WTC11 (cell line): Measurements from ENCODE around the gene DENND11. TPM values are rescaled to one million over a fixed set of nuclear protein-coding genes. Genes with fewer than 3 reads are reported as not detected.

ENCODE experiments used
- ATAC-seq: fragments of 200-7000 bp; cut with Tn5 transposase; 2 replicates; pipeline ENCODE4 v1.10.0; 2021; ENCODE audit warnings: mild to moderate bottlenecking, moderate library complexity
- Bru-seq: library from RNA; stranded (reverse); fragments of 400-500 nt; gene quantifications from one replicate; lab custom pipeline; 2021; lab: Mats Ljungman, UMichigan
- CTCF ChIA-PET: fragments of 300-600 bp; sonication (Branson Sonifier 250); formaldehyde crosslinking; loops from one replicate; lab custom pipeline; 2021; ENCODE audit warnings: antibody characterized with exemption; lab: Charles Lee
- POLR2A ChIA-PET: fragments of 350-600 bp; sonication (Branson Sonifier 250); formaldehyde crosslinking; loops from one replicate; lab custom pipeline; 2021; ENCODE audit warnings: antibody characterized with exemption; lab: Charles Lee
- DNase-seq: peaks from one replicate; pipeline ENCODE4 v3.0.0; 2021; ENCODE audit warnings: low spot score
- H3K27ac Mint-ChIP-seq: 2 replicates; pipeline ENCODE4 v1.8.0; 2021; ENCODE audit warnings: mixed read lengths
- H3K27me3 Mint-ChIP-seq: 2 replicates; pipeline ENCODE4 v1.8.0; 2021; ENCODE audit warnings: low read depth, mild to moderate bottlenecking, moderate library complexity, mixed read lengths
- H3K36me3 Mint-ChIP-seq: 2 replicates; pipeline ENCODE4 v1.8.0; 2021; ENCODE audit warnings: mixed read lengths
- H3K4me1 Mint-ChIP-seq: 2 replicates; pipeline ENCODE4 v1.8.0; 2022; ENCODE audit warnings: mixed read lengths
- H3K4me3 Mint-ChIP-seq: 2 replicates; pipeline ENCODE4 v1.8.0; 2021; ENCODE audit warnings: mild to moderate bottlenecking, moderate library complexity, mixed read lengths
- H3K9me3 Mint-ChIP-seq: 2 replicates; pipeline ENCODE4 v1.8.0; 2021; ENCODE audit warnings: mixed read lengths
- CREM ChIP-seq: sonication (generic); formaldehyde crosslinking; IDR thresholded peaks from 2 replicates; pipeline ENCODE4 v1.8.1; 2022; ENCODE audit warnings: mild to moderate bottlenecking, missing genetic modification reagents, moderate library complexity
- ETV6 ChIP-seq: sonication (generic); formaldehyde crosslinking; IDR thresholded peaks from 2 replicates; pipeline ENCODE4 v1.8.1; 2022; ENCODE audit warnings: mild to moderate bottlenecking, missing genetic modification reagents
- GABPB1 ChIP-seq: sonication (generic); formaldehyde crosslinking; IDR thresholded peaks from 2 replicates; pipeline ENCODE4 v1.8.1; 2023; ENCODE audit warnings: mild to moderate bottlenecking, missing genetic modification reagents
- HMGXB4 ChIP-seq: sonication (generic); formaldehyde crosslinking; IDR thresholded peaks from 2 replicates; pipeline ENCODE4 v1.8.1; 2023; ENCODE audit warnings: mild to moderate bottlenecking, moderate library complexity, missing genetic modification reagents
- JUN ChIP-seq: sonication (generic); formaldehyde crosslinking; IDR thresholded peaks from 2 replicates; pipeline ENCODE4 v1.8.0; 2023; ENCODE audit warnings: mild to moderate bottlenecking, missing genetic modification reagents
- MAX ChIP-seq: sonication (generic); formaldehyde crosslinking; IDR thresholded peaks from 2 replicates; pipeline ENCODE4 v1.8.0; 2022; ENCODE audit warnings: mild to moderate bottlenecking, missing genetic modification reagents
- NFATC4 ChIP-seq: fragments of 250-450 bp; sonication (Bioruptor Pico); IDR thresholded peaks from 2 replicates; pipeline ENCODE4 v1.9.0; 2021; ENCODE audit warnings: mild to moderate bottlenecking
- RELA ChIP-seq: sonication (generic); formaldehyde crosslinking; IDR thresholded peaks from 2 replicates; pipeline ENCODE4 v1.8.1; 2022; ENCODE audit warnings: missing genetic modification reagents, mild to moderate bottlenecking, borderline replicate concordance
- SMAD4 ChIP-seq: sonication (generic); formaldehyde crosslinking; IDR thresholded peaks from 2 replicates; pipeline ENCODE4 v1.8.0; 2022; ENCODE audit warnings: mild to moderate bottlenecking, missing genetic modification reagents
- ZBTB21 ChIP-seq: sonication (generic); formaldehyde crosslinking; IDR thresholded peaks from 2 replicates; pipeline ENCODE4 v1.8.1; 2023; ENCODE audit warnings: mild to moderate bottlenecking, missing genetic modification reagents, borderline replicate concordance
- ZNF138 ChIP-seq: sonication (generic); formaldehyde crosslinking; conservative IDR thresholded peaks from 2 replicates; pipeline ENCODE4 v1.8.1; 2022; ENCODE audit warnings: mild to moderate bottlenecking, moderate library complexity, missing genetic modification reagents
- ZNF232 ChIP-seq: sonication (generic); formaldehyde crosslinking; IDR thresholded peaks from 2 replicates; pipeline ENCODE4 v1.8.0; 2022; ENCODE audit warnings: mild to moderate bottlenecking, missing genetic modification reagents
- ZNF317 ChIP-seq: sonication (generic); formaldehyde crosslinking; IDR thresholded peaks from 2 replicates; pipeline ENCODE4 v1.8.1; 2023; ENCODE audit warnings: low read depth, mild to moderate bottlenecking, moderate library complexity, missing genetic modification reagents, borderline replicate concordance
- ZNF423 ChIP-seq: fragments of 250-450 bp; sonication (Bioruptor Pico); IDR thresholded peaks from 2 replicates; pipeline ENCODE4 v2.1.2; 2022; ENCODE audit warnings: mild to moderate bottlenecking, moderate library complexity
- ZNF425 ChIP-seq: fragments of 250-450 bp; sonication (Bioruptor Pico); conservative IDR thresholded peaks from 2 replicates; pipeline ENCODE4 v1.9.0; 2021; ENCODE audit warnings: mild to moderate bottlenecking
- ZSCAN18 ChIP-seq: fragments of 250-450 bp; sonication (Bioruptor Pico); IDR thresholded peaks from 2 replicates; pipeline ENCODE4 v2.1.2; 2022; ENCODE audit warnings: mild to moderate bottlenecking, moderate library complexity
- long read RNA-seq, 3 experiments: library from RNA in 1 of 3; library from capped mRNA in 1 of 3; library from polyadenylated mRNA in 1 of 3; unstranded in 2 of 3; stranded (forward) in 1 of 3; transcript quantifications; one replicate each; pipeline ENCODE4 v2.0.0, GENCODE V29; 2021
- total RNA-seq: library from RNA; stranded (reverse); gene quantifications from 3 replicates; pipeline ENCODE4 v1.2.3, GENCODE V29; 2021
- TF ChIP-seq, protein P1 (sequence below): sonication (generic); formaldehyde crosslinking; IDR thresholded peaks from 2 replicates; pipeline ENCODE4 v1.8.1; 2022; ENCODE audit warnings: mild to moderate bottlenecking, moderate library complexity, missing genetic modification reagents
- TF ChIP-seq, protein P2 (sequence below): sonication (generic); formaldehyde crosslinking; IDR thresholded peaks from 2 replicates; pipeline ENCODE4 v1.8.1; 2022; ENCODE audit warnings: missing genetic modification reagents, borderline replicate concordance

DENND11 gene, protein sequence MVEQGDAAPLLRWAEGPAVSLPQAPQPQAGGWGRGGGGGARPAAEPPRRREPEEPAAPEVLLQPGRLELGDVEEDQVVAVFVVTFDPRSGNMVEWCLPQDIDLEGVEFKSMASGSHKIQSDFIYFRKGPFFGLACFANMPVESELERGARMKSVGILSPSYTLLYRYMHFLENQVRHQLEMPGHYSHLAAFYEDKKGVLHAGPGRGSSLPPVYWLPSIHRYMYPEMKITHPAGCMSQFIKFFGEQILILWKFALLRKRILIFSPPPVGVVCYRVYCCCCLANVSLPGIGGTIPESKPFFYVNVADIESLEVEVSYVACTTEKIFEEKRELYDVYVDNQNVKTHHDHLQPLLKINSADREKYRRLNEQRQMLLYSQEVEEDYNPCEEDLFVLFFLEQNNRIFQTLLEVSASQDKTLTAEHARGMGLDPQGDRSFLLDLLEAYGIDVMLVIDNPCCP
- total RNA-seq (20.6 to 22.1 TPM (median 20.8 TPM) in 3 replicates), Bru-seq, nascent RNA (percentile 75 among the genes with signal in this experiment)
- long read RNA-seq, experiment 1, full-length matches to known transcripts: 35 of 103 reads
- long read RNA-seq, experiment 1, partial matches to known transcripts: 45 of 103 reads
- long read RNA-seq, experiment 1, other reads (novel, unspliced or antisense): 23 of 103 reads
- long read RNA-seq, experiment 2, full-length matches to known transcripts: 2 of 25 reads
- long read RNA-seq, experiment 2, partial matches to known transcripts: 0 of 25 reads
- long read RNA-seq, experiment 2, other reads (novel, unspliced or antisense): 23 of 25 reads
- long read RNA-seq, experiment 3: 0 reads

GRCh38 chr7:141702047-141702567 lies at the start of gene DENND11:
Gene DENND11 (minus strand): TSS chr7:141702166. CDS start chr7:141702153, 13 bp downstream.
- POLR2A ChIA-PET: interaction anchor here (1.1 to 1.8 kb wide), 2 partner anchors 34 to 36 kb away, joined by 3 to 6 read pairs; partner anchors contain the start of gene SSBP1
- TF ChIP-seq, protein P1, sequence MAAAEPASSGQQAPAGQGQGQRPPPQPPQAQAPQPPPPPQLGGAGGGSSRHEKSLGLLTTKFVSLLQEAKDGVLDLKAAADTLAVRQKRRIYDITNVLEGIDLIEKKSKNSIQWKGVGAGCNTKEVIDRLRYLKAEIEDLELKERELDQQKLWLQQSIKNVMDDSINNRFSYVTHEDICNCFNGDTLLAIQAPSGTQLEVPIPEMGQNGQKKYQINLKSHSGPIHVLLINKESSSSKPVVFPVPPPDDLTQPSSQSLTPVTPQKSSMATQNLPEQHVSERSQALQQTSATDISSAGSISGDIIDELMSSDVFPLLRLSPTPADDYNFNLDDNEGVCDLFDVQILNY (CRISPR knock-in tag): no peak
- TF ChIP-seq GABPB1 (CRISPR knock-in tag) (no peak), ZNF138 (no peak), RELA (CRISPR knock-in tag) (no peak), SMAD4 (no peak), ZBTB21 (CRISPR knock-in tag) (no peak), MAX (CRISPR knock-in tag) (no peak), ZNF232 (CRISPR knock-in tag) (no peak), ZSCAN18 (CRISPR knock-in tag) (no peak), NFATC4 (no peak), ZNF423 (CRISPR knock-in tag) (no peak), ZNF425 (CRISPR knock-in tag) (no peak), ZNF317 (no peak), ETV6 (CRISPR knock-in tag) (no peak), HMGXB4 (CRISPR knock-in tag) (no peak), JUN (CRISPR knock-in tag) (no peak), CREM (CRISPR knock-in tag) (no peak)
- TF ChIP-seq, protein P2, sequence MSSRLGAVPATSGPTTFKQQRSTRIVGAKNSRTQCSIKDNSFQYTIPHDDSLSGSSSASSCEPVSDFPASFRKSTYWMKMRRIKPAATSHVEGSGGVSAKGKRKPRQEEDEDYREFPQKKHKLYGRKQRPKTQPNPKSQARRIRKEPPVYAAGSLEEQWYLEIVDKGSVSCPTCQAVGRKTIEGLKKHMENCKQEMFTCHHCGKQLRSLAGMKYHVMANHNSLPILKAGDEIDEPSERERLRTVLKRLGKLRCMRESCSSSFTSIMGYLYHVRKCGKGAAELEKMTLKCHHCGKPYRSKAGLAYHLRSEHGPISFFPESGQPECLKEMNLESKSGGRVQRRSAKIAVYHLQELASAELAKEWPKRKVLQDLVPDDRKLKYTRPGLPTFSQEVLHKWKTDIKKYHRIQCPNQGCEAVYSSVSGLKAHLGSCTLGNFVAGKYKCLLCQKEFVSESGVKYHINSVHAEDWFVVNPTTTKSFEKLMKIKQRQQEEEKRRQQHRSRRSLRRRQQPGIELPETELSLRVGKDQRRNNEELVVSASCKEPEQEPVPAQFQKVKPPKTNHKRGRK (CRISPR knock-in tag): no peak
- DNase-seq (peak; percentile 41), ATAC-seq (peak; percentile 66)
- H3K4me3 Mint-ChIP-seq: peak within 1 kb of the TSS; percentile 79
- H3K9me3 Mint-ChIP-seq: no peaks in the 10 kb centered on the region
- no peak within 1 kb of the TSS for H3K27ac Mint-ChIP-seq
- CTCF ChIA-PET: interaction anchor here (0.6 to 2.8 kb wide), 3 partner anchors 36 to 488 kb away, joined by 3 to 20 read pairs (median 4); partner anchors contain the start of gene SSBP1
- peaks cover 18% of the 10 kb centered on the region for H3K27me3 Mint-ChIP-seq
- no peaks in the 10 kb centered on the region for H3K36me3 Mint-ChIP-seq
- peaks cover 45% of the 10 kb centered on the region for H3K4me1 Mint-ChIP-seq
